ENCODE measurements around the gene MPG.

- no peak for TF ChIP-seq CTCF (IDR thresholded peaks at IDR 0.05 in 4 of 5, conservative IDR thresholded peaks at IDR 0.05 in 1 of 5)
- TF ChIP-seq POLR2A (IDR thresholded peaks at IDR 0.05): no peak
These were observed 52.6 kb downstream of the MPG start for GRCh38 chr16:130533-131173.
